GM19455 (cell line): ENCODE measurements around the gene ADAMTS2.

Source experiments
- ATAC-seq: cut with Tn5 transposase; IDR thresholded peaks from one replicate; pipeline ENCODE4 v1.9.1; 2021; ENCODE audit not compliant: unreplicated experiment

Gene ADAMTS2

GRCh38 chr5:179132586-179133355, 212.5 kb downstream of the ADAMTS2 start:
- ATAC-seq: no peak

GRCh38 chr5:179131886-179132585, 213.2 kb downstream of the ADAMTS2 start:
- no peak for ATAC-seq

- no peak for ATAC-seq
These were observed 213.9 kb downstream of the ADAMTS2 start for GRCh38 chr5:179131321-179131835.

- no peak for ATAC-seq
These were observed 215.1 kb downstream of the ADAMTS2 start for GRCh38 chr5:179130101-179130681.

- ATAC-seq: no peak
These were observed 215.6 kb downstream of the ADAMTS2 start for GRCh38 chr5:179129607-179130071.

- no peak for ATAC-seq
These were observed 216.3 kb downstream of the ADAMTS2 start for GRCh38 chr5:179128976-179129375.

- no peak for ATAC-seq
These were observed 217.3 kb downstream of the ADAMTS2 start for GRCh38 chr5:179128041-179128365.

- no peak for ATAC-seq
These were observed 217.9 kb downstream of the ADAMTS2 start for GRCh38 chr5:179127136-179128040.

GRCh38 chr5:179126506-179126991, 218.7 kb downstream of the ADAMTS2 start:
- no peak for ATAC-seq

GRCh38 chr5:179125789-179126505, 219.3 kb downstream of the ADAMTS2 start:
- no peak for ATAC-seq

- ATAC-seq: no peak
These were observed 220.1 kb downstream of the ADAMTS2 start for GRCh38 chr5:179124853-179125788.

- ATAC-seq: no peak
These were observed 220.9 kb downstream of the ADAMTS2 start for GRCh38 chr5:179124273-179124852.

- no peak for ATAC-seq
These were observed 221.6 kb downstream of the ADAMTS2 start for GRCh38 chr5:179123491-179124272.

- no peak for ATAC-seq
These were observed 222.2 kb downstream of the ADAMTS2 start for GRCh38 chr5:179123109-179123426.

GRCh38 chr5:179122411-179123108, 222.7 kb downstream of the ADAMTS2 start:
- ATAC-seq: no peak

GRCh38 chr5:179121667-179122111, 223.6 kb downstream of the ADAMTS2 start:
- no peak for ATAC-seq

GRCh38 chr5:179120951-179121666, 224.2 kb downstream of the ADAMTS2 start:
- ATAC-seq: no peak
